ENCODE results near the gene THSD4.

The THSD4 gene

GRCh38 chr15:71600237-71600636, 485.0 kb downstream of the THSD4 start:
- Histone ChIP-seq H3K27ac (no peak overlapping the region), H3K36me3 (ENCODE audit: insufficient read depth, low read length) (no peaks in the 10 kb centered on the region), H3K4me3 (no peak overlapping the region), H3K9ac (ENCODE audit: insufficient read length) (no peak overlapping the region), H3K9me3 (ENCODE audit: low read depth, low read length) (no peaks in the 10 kb centered on the region)
- DNase-seq (ENCODE audit: low read depth, low spot score) = no peak
- TF ChIP-seq FOXP2 (optimal IDR thresholded peaks at IDR 0.05; ENCODE audit: control extremely low read depth, extremely low read length, insufficient read depth) (no peak), EZH2 (IDR thresholded peaks at IDR 0.05) (no peak), POLR2AphosphoS5 (IDR thresholded peaks at IDR 0.05; ENCODE audit: borderline replicate concordance, low read depth, low read length) (no peak)

- Histone ChIP-seq H3K4me3 (no peak overlapping the region), H3K9ac (ENCODE audit: insufficient read length) (no peak overlapping the region), H3K27ac (no peak overlapping the region), H3K36me3 (ENCODE audit: insufficient read depth, low read length) (no peaks in the 10 kb centered on the region), H3K9me3 (ENCODE audit: low read depth, low read length) (no peaks in the 10 kb centered on the region)
- DNase-seq (ENCODE audit: low read depth, low spot score) = no peak
- no peak for TF ChIP-seq POLR2AphosphoS5 (IDR thresholded peaks at IDR 0.05; ENCODE audit: borderline replicate concordance, low read depth, low read length)
- TF ChIP-seq FOXP2 (optimal IDR thresholded peaks at IDR 0.05; ENCODE audit: control extremely low read depth, extremely low read length, insufficient read depth) = no peak
- TF ChIP-seq EZH2 (IDR thresholded peaks at IDR 0.05) = no peak
Observed at GRCh38 chr15:71601038-71601834, 486.0 kb downstream of the THSD4 start.

GRCh38 chr15:71603379-71603778, 488.1 kb downstream of the THSD4 start:
- Histone ChIP-seq H3K4me3 (no peak overlapping the region), H3K9me3 (ENCODE audit: low read depth, low read length) (no peaks in the 10 kb centered on the region), H3K36me3 (ENCODE audit: insufficient read depth, low read length) (no peaks in the 10 kb centered on the region), H3K27ac (no peak overlapping the region), H3K9ac (ENCODE audit: insufficient read length) (no peak overlapping the region)
- TF ChIP-seq FOXP2 (optimal IDR thresholded peaks at IDR 0.05; ENCODE audit: control extremely low read depth, extremely low read length, insufficient read depth) (no peak), EZH2 (IDR thresholded peaks at IDR 0.05) (no peak), POLR2AphosphoS5 (IDR thresholded peaks at IDR 0.05; ENCODE audit: borderline replicate concordance, low read depth, low read length) (no peak)
- DNase-seq (ENCODE audit: low read depth, low spot score) = no peak

GRCh38 chr15:71607383-71607782, 492.1 kb downstream of the THSD4 start:
- H3K36me3 ChIP-seq (ENCODE audit: insufficient read depth, low read length) = no peaks in the 10 kb centered on the region
- no peak overlapping the region for H3K4me3 ChIP-seq
- H3K27ac ChIP-seq = no peak overlapping the region
- DNase-seq (ENCODE audit: low read depth, low spot score) = no peak
- no peaks in the 10 kb centered on the region for H3K9me3 ChIP-seq (ENCODE audit: low read depth, low read length)
- TF ChIP-seq POLR2AphosphoS5 (IDR thresholded peaks at IDR 0.05; ENCODE audit: borderline replicate concordance, low read depth, low read length) (no peak), EZH2 (IDR thresholded peaks at IDR 0.05) (no peak), FOXP2 (optimal IDR thresholded peaks at IDR 0.05; ENCODE audit: control extremely low read depth, extremely low read length, insufficient read depth) (no peak)
- no peak overlapping the region for H3K9ac ChIP-seq (ENCODE audit: insufficient read length)

- H3K27ac ChIP-seq = no peak overlapping the region
- TF ChIP-seq FOXP2 (optimal IDR thresholded peaks at IDR 0.05; ENCODE audit: control extremely low read depth, extremely low read length, insufficient read depth) = no peak
- TF ChIP-seq EZH2 (IDR thresholded peaks at IDR 0.05) = no peak
- no peak for TF ChIP-seq POLR2AphosphoS5 (IDR thresholded peaks at IDR 0.05; ENCODE audit: borderline replicate concordance, low read depth, low read length)
- H3K9me3 ChIP-seq (ENCODE audit: low read depth, low read length) = no peaks in the 10 kb centered on the region
- H3K9ac ChIP-seq (ENCODE audit: insufficient read length) = no peak overlapping the region
- no peak overlapping the region for H3K4me3 ChIP-seq
- no peaks in the 10 kb centered on the region for H3K36me3 ChIP-seq (ENCODE audit: insufficient read depth, low read length)
- no peak for DNase-seq (ENCODE audit: low read depth, low spot score)
Observed at GRCh38 chr15:71610728-71611552, 495.7 kb downstream of the THSD4 start.

- DNase-seq (ENCODE audit: low read depth, low spot score) = no peak
- no peak overlapping the region for H3K27ac ChIP-seq
Observed at GRCh38 chr15:71611553-71612396, 496.5 kb downstream of the THSD4 start.

GRCh38 chr15:71612397-71612722, 497.1 kb downstream of the THSD4 start:
- Histone ChIP-seq H3K9me3 (ENCODE audit: low read depth, low read length) (no peaks in the 10 kb centered on the region), H3K4me3 (no peak overlapping the region), H3K36me3 (ENCODE audit: insufficient read depth, low read length) (no peaks in the 10 kb centered on the region), H3K9ac (ENCODE audit: insufficient read length) (no peak overlapping the region), H3K27ac (no peak overlapping the region)
- DNase-seq (ENCODE audit: low read depth, low spot score) = no peak
- TF ChIP-seq EZH2 (IDR thresholded peaks at IDR 0.05) (no peak), POLR2AphosphoS5 (IDR thresholded peaks at IDR 0.05; ENCODE audit: borderline replicate concordance, low read depth, low read length) (no peak), FOXP2 (optimal IDR thresholded peaks at IDR 0.05; ENCODE audit: control extremely low read depth, extremely low read length, insufficient read depth) (no peak)

More at GRCh38 chr15:71611553-71612396, 496.5 kb downstream of the THSD4 start:
- Histone ChIP-seq H3K4me3 (no peak overlapping the region), H3K9ac (ENCODE audit: insufficient read length) (no peak overlapping the region), H3K36me3 (ENCODE audit: insufficient read depth, low read length) (no peaks in the 10 kb centered on the region), H3K9me3 (ENCODE audit: low read depth, low read length) (no peaks in the 10 kb centered on the region)
- TF ChIP-seq POLR2AphosphoS5 (IDR thresholded peaks at IDR 0.05; ENCODE audit: borderline replicate concordance, low read depth, low read length) (no peak), EZH2 (IDR thresholded peaks at IDR 0.05) (no peak), FOXP2 (optimal IDR thresholded peaks at IDR 0.05; ENCODE audit: control extremely low read depth, extremely low read length, insufficient read depth) (no peak)

- DNase-seq (ENCODE audit: low read depth, low spot score) = no peak
- H3K9me3 ChIP-seq (ENCODE audit: low read depth, low read length) = no peaks in the 10 kb centered on the region
- TF ChIP-seq POLR2AphosphoS5 (IDR thresholded peaks at IDR 0.05; ENCODE audit: borderline replicate concordance, low read depth, low read length) = no peak
- no peak for TF ChIP-seq FOXP2 (optimal IDR thresholded peaks at IDR 0.05; ENCODE audit: control extremely low read depth, extremely low read length, insufficient read depth)
- TF ChIP-seq EZH2 (IDR thresholded peaks at IDR 0.05) = no peak
- no peak overlapping the region for H3K4me3 ChIP-seq
- no peak overlapping the region for H3K9ac ChIP-seq (ENCODE audit: insufficient read length)
- no peak overlapping the region for H3K27ac ChIP-seq
- no peaks in the 10 kb centered on the region for H3K36me3 ChIP-seq (ENCODE audit: insufficient read depth, low read length)
Observed at GRCh38 chr15:71612869-71613268, 497.6 kb downstream of the THSD4 start.

All from SK-N-MC (cell line).